GM19193 (cell line): ENCODE results near the gene UBIAD1.

Experiments
- POLR2A ChIP-seq: IDR thresholded peaks from 4 replicates; pipeline ENCODE4 v1.6.1; 2011; ENCODE audit not compliant: insufficient read depth, insufficient read length; ENCODE audit errors: extremely low read depth

Gene UBIAD1

DNA sequence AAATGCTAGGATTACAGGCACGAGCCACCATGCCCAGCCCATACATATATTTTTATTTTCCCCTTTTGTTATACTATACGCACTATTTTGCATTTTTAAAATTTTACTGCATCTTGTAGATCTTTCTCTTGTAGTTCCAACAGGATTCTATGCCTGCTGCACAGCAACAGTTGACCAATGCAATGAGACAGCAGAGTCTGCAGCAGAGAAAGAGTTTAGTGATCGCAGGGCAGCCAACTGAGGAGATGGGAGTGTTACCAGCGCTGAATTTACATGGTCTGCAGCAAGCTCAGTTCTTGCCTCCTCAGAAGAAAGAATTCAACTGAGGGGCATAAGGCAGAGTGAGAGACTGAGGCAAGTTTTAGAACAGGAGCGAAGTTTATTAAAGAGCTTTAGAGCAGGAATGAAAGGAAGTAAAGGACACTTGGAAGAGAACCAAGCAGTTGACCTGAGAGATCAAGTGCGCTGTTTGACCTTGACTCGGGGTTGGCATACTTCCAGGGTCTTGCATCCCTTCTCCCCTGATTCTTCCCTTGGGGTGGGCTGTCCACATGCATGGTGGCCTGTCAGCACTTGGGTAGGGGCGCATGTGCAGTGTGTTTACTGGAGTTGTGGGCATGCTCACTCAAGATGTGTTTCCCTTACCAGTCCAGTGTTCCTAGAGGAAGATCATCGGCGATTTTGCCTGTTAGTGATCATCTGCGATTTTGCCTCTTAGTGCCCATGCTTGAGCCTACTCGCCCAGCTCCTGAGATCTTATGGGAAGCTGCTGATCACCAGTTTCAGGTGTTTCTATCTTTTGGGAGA lies 6.5 kb upstream of the UBIAD1 start:
- no peak for TF ChIP-seq POLR2A

DNA sequence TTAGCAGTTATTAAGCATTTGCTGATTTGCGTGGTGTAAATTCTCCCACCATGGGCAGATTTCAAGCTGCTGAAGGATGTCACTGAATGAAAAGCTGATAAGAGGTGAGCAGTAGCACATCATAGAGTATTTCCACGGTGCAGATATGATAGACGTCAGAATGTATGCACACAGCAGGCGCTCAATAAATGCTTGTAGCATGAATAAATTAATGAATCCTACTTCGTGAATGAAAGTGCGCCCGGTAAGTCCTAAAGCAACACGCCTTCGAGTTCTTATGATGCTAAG lies 510 bp upstream of the UBIAD1 start:
- TF ChIP-seq POLR2A = no peak

DNA sequence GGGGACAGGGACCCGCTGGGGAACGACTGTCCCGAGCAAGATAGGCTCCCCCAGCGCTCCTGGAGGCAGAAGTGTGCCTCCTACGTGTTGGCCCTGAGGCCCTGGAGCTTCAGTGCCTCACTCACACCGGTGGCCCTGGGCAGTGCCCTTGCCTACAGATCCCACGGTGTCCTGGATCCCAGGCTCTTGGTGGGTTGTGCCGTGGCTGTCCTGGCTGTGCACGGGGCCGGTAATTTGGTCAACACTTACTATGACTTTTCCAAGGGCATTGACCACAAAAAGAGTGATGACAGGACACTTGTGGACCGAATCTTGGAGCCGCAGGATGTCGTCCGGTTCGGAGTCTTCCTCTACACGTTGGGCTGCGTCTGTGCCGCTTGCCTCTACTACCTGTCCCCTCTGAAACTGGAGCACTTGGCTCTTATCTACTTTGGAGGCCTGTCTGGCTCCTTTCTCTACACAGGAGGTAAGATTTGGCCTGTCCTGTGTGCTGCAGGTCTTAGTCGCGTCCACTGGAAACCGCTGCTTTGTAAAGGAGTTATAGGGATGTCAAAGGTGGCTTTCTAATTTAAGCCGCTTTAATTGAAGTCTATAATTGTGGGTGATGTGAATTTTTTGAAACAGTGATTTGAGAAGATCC lies 717 bp downstream of the UBIAD1 start:
- TF ChIP-seq POLR2A = no peak

DNA sequence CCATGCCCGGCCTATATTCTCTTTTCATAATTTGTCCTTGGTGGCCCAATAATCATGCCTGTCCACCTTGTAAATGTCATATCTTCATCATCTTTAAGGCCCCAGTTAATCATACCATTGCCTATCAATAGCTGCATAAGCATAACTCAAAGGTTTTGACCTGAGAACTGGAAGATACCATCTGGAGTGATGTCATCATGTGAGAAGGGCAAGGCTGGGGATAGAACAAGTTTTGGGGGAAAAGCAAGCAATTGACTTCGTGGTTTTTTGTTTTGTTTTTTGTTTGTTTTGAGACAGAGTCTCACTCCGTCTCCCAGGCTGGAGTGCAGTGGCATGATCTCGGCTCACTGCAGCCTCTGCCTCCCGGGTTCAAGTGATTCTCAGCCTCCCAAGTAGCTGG lies 6.2 kb downstream of the UBIAD1 start:
- no peak for TF ChIP-seq POLR2A

DNA sequence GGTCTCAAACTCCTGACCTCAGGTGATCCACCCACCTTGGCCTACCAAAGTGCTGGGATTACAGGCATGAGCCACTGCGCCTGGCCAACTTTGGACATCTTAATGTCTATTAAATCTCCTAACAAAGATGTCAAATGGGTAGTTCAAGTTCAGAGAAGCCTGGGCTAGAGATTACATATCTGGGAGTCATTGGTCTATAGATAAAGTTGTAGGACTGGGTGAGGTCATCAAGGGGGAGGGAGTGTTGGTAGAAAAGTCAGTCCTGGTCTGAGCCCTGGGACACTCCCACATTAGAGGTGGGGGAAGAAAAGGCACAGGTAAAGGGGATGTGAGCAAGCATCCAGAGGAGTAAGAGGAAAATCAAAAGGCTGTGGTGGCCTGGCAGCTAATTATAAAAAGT lies 6.6 kb downstream of the UBIAD1 start:
- no peak for TF ChIP-seq POLR2A

DNA sequence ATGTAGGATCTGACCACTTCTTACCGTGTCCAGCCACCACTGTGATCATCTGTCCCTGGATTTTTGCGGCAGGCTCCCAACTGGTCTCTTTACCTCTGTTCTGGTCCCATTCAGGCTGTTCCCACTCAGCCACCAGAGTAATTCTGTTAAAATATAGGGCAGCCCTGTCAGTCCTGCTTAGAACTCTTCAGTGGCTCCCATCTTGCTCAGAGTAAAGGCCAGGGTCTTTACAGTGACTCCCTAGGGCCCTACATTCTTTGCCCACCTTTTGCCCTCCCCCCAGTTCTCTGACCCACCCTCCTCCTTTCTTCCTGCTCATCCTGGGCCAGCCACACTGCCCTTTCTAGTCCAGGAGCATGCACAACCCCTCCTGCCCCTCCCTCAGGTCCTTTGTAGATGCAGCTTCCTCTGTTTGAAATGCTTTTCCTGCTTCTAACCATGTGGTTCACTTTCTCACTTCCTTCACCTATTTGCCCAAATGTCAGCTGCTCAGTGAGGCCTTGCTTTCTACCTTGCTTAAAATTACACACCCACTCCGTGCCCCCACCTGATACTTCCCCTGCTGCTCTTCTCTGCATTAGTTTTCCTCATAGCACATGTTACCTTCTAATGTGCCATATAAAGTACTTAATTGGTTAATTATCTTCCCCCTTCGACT lies 7.8 kb downstream of the UBIAD1 start:
- TF ChIP-seq POLR2A = no peak

DNA sequence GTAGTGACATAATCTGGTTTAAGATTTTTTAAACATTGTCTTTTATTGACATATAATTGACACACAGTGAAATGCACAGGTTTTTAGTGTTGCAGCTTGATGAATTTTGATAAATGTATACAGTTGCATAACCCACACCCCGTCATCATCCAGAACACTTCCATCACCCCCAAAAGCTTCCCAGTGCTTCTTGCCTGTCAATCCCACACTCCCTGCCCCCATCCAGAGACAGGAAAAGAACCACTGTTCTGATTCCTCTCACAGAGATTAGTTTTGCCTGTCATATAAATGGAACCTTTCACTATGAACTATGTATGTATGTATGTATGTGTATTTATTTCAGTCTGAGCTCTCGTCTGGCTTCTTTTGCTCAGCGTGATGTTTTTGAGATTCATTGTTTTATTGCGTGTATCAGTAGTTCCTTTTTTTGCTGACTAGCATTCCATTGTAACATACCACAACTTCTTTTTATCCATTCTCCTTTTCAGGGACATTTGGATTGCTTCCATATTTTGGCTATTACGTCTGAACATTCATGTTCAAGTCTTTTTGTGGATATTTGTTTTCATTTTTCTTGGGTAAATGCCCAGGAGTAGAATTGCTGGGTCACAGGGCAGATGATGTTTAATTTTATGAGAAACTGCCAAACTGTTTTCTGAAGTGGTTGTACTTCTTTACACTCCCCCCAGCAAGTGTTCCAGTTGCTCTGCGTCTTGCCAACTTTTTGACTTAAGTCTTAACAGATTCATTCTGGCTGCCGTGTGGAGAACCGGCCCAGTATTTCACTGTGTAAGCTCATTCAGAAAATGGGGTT lies 8.7 kb downstream of the UBIAD1 start:
- TF ChIP-seq POLR2A = no peak

DNA sequence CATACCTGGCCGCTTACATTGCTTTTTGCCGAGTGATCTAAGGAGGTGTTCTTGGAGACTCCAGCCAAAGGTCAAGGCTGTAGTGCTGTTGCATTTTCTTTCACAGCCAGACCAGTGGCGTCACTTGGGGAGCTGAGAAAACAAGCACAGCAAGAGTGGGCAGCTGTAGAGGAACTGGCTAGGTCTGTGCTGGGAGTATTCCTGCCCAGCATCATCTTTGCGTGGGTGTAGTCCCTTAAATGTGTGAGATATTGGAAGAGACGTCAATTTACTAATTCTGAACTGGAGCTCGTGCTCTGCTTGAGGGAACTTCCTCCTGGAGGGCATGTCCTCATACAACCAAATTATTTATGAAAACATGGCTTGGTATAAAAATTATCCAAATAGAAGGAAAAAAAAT lies 10.2 kb downstream of the UBIAD1 start:
- TF ChIP-seq POLR2A = no peak

DNA sequence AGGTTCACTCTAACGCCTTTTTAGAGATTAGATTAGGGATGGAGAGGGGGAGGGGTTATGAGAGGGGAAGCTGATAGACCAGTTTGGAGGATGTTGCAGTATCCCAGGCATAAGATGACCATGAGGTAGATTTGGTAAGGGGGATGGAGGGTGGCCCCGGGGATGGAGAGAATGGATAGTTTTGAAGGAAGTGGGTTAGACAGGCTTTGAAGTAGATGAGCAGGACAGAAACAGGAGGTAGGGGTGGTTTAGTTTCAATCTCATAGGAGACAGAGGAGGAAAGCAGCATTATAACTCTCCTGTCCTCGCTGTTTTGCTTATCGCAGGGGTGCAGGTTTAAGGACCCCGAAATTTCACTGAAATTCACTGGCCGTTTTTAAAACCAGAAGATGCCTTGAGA lies 11.8 kb downstream of the UBIAD1 start:
- no peak for TF ChIP-seq POLR2A

DNA sequence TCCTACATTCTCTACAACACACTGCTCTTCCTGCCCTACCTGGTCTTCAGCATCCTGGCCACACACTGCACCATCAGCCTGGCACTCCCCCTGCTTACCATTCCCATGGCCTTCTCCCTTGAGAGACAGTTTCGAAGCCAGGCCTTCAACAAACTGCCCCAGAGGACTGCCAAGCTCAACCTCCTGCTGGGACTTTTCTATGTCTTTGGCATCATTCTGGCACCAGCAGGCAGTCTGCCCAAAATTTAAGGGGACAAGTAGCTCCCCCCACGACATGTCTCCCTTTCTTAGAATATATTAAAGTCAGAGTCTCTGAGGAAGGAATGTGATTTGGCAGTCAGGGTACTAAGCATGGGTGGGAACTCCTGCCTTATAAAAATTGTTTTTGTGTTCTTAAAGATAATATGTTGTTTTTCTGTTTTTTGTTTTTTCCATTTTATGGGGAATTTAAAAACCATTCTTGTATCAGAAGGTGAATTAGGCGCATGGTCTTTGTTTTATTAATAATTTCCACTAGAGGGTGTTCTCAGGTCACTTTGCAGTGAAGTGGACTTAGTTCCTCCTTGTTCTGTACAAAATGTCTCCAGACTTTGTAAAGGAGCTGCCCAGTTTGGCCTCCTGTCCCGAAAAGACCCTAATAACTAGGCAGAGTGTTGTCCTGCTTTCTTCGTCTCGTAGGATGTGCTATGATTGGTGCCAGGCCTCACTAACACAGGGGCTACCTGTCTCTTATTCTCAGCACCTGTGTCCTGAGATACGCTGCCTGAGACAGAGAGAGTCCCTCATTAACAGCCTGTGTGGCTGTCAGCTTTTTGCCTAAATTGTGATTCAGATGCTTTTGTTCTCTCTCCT lies 13.1 kb downstream of the UBIAD1 start:
- no peak for TF ChIP-seq POLR2A

DNA sequence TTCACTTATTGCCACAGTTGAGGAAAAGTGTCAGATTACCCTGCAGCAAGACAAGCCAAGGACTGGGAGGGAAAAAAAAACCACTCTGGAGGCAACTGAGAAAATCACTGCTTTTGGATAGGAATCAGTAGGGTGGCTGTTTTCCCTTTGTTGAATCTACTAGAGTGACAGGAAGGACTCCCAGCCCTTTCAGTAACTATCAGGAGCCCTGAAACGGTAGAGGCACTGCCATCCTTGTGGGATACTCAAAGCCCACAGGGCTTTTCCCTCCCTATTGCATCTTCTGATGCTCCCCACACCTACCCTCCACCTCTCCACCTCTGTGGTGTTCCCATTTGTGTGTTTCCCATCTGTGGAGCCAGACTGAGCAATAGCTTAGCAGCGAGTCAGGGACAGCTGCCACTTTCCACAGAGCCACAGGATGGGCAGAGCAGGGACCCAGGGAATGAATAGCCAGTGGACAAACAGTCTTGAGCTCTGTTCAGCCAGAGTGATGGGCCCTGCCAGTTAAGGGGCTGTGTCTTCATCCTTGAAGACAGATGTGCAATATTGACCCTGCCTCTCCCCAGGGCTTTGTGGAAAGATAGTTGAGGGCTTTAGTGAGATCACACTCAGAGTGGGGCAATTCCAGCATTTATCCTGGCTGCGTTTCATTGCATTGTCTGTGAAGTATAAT lies 13.9 kb downstream of the UBIAD1 start:
- no peak for TF ChIP-seq POLR2A

DNA sequence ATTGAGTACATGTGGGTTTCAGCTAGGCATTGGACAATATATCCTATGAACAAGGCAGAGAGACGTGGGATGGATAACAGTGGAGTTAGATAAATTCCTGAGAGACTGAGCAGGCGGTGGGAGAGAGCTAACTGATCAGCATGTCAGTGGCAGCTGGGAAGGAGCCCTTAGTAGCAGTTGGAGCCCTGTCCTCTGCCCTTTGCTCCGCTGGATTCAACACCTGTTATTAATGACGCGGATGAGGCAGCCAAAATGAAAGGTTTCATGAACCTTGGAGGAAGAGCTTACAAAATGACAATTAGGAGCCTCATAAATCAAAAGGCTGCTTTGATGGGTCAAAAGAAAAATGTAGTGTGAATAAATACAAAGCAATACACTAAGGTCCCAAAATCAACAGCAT lies 16.1 kb downstream of the UBIAD1 start:
- TF ChIP-seq POLR2A = no peak

DNA sequence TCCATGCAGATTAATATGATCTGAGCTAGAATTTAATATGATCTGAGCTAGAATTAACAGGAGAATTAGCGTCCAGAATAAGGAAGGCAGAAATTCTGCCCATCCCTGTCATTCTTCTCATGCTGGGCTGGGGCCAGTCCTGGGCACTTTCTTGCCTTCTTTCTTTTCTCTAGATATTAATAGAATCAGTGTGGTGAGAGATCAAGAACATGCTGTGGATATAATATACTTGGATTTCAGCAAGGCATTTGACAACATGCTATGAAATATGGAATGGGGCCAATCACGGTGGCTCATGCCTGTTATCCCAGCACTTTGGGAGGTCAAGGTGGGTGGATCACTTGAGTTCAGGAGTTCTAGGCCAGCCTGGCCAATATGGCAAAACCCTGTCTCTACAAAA lies 18.1 kb downstream of the UBIAD1 start:
- no peak for TF ChIP-seq POLR2A

DNA sequence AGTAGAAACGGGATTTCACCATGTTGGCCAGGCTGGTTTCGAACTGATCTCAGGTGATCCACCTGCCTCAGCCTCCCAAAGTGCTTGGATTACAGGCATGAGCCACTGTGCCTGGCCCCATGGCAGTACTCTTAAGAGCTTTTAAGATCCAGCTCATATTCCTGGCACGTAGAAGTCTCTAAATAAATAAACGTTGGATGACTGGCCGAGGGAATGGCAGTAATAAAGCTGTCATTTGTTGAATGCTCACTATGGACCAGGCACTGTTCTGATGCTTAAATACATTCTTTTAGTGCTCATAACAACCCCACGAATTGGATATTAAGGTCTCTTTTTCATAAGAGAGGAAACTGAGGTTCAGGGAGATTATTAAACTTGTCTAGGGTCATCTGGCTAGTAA lies 20.9 kb downstream of the UBIAD1 start:
- TF ChIP-seq POLR2A = no peak

DNA sequence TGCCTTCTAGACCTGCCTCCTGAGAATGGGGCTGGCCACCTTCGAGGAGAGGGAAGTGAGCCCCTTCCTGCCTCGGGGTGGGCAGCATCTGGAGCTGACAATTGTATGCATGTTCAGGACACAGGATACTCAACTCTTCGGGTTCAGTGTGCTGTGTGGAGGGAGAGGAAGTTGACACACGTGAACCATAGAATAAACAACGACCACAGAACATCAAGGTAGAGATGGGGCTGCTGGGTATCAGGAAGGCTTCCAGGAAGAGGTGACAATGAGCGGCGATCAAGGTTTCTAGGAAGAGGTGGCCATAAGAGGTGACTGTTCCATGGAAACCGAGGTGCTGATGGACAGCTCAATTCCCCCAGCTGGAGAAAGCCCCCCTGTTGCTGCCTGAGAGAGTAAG lies 22.0 kb downstream of the UBIAD1 start:
- TF ChIP-seq POLR2A = no peak

DNA sequence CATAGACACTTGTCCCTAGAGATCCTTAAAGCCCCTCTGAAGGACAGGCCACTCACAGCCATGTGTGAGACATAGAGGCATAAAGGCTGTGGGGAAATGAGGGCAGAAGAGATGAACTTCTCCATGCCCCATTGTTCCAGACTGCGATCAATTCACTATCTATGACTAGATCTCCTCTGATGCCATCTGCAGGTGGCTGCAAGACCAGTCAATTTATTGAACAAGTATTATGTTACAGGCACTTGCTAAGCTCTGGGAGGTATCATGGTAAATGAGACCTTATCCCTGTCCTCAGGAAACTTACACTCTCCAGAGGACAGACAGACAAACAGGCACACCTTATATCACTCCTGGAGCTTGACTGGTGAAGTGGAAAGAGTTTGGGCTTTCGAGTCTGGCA lies 22.9 kb downstream of the UBIAD1 start:
- TF ChIP-seq POLR2A = no peak
